Stimulated activated effector memory CD8-positive, alpha-beta T cell treated with anti-CD3 and anti-CD28 coated beads, Interleukin-12 subunit alpha, Interleukin-12 subunit beta, amount 100 ng/mL, for 72 hours (primary cell): ENCODE measurements around the gene IFT88.
"Not testable (repeated sequence)": the region's sequence is repeated elsewhere in the genome, so short reads cannot be mapped to it uniquely, and the experiment has no call there.

Experiments
- ATAC-seq: fragments of 150-1000 bp; cut with Tn5 transposase; 2 replicates; pipeline ENCODE4 v1.10.0; 2021
- DNase-seq, 2 donors: peaks; one replicate each; pipeline ENCODE4 v3.0.0; 2021 to 2022; ENCODE audit warnings: low spot score in 2 of 2
- H3K27ac Mint-ChIP-seq: one replicate; pipeline ENCODE4 v1.8.0; 2022; ENCODE audit warnings: mild to moderate bottlenecking, mixed read lengths
- H3K36me3 Mint-ChIP-seq: one replicate; pipeline ENCODE4 v1.8.0; 2022; ENCODE audit warnings: mild to moderate bottlenecking, mixed read lengths
- H3K4me1 Mint-ChIP-seq: one replicate; pipeline ENCODE4 v1.8.0; 2022; ENCODE audit warnings: mixed read lengths
- H3K4me3 Mint-ChIP-seq: one replicate; pipeline ENCODE4 v1.8.0; 2022; ENCODE audit warnings: mild to moderate bottlenecking, mixed read lengths
- H3K9me3 Mint-ChIP-seq: one replicate; pipeline ENCODE4 v1.8.0; 2022; ENCODE audit warnings: mixed read lengths

IFT88 gene

DNA sequence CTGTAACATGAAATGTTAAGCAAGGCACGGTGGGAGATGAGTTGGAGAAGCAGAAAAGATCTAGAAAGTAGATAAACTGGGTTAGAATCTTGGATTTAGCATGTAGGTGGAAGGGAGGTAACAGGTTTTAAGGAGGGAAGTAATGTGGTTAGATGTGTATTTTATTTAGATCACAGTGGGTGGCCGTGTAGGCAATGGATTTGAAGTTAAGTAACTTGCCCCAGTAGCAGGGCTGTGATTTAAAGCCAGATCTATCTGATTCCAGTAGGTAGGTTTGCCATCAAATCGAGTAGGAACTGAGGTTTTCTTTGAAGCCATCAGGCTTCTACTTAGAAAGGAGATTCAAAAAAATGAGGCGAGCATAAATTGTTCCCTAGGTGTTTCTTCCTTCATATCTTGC is 86.0 kb downstream of the IFT88 start:
- no peak for DNase-seq
- Mint-ChIP-seq H3K27ac (no peak overlapping the region), H3K36me3 (no peaks in the 10 kb centered on the region), H3K9me3 (no peaks in the 10 kb centered on the region), H3K4me3 (no peak overlapping the region), H3K4me1 (no peaks in the 10 kb centered on the region)
- ATAC-seq: no peak

DNA sequence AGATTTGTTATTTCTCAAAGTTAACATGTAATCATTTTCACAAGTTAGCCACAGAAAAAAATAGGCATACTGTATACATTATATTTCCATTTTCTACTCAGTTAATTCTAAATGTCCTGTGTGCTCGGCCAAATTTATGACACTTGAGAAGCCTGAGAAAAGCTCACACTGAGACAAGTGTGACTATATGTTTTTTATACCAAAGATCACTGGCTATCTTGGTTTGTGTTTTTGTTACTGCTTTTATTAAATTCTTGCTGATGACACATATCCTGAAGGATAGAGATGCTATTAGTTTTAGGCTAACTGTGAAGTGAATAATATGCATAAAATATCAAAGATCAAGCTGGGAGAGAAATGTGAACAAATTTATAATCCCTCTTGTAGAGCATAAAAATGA is 87.2 kb downstream of the IFT88 start:
- no peak for ATAC-seq
- H3K36me3 Mint-ChIP-seq: no peaks in the 10 kb centered on the region
- no peaks in the 10 kb centered on the region for H3K9me3 Mint-ChIP-seq

DNA sequence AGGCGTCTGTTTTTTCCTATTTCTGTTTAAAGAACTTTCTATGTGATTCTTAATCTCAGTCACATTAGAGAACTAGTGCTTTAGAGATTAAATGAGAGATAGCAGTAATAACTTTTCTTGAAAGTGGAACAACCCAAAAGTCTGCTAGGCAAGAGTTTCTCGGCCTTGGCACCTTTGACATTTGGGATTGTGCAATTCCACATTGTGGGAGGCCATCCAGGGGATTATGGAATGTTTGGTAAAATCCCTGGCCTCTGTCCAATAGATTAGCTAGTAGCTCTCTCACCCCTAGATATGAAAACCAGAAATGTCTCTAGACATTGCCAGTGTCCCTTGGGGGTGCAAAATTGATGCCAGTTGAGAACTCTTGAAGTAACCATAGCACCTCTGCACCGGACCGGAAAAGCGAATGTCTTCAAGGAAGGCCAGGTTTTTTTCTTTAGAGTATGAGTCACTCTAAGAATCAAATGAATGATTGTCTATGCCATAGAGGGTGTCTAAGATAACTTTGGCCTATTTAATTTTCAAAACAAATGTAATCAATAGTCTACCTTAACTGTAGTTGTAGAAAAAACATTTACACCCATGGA is 91.6 kb downstream of the IFT88 start:
- Mint-ChIP-seq H3K27ac (no peak overlapping the region), H3K4me1 (no peaks in the 10 kb centered on the region), H3K36me3 (no peaks in the 10 kb centered on the region), H3K9me3 (no peaks in the 10 kb centered on the region), H3K4me3 (no peak overlapping the region)
- DNase-seq: no peak
- no peak for ATAC-seq

More for the DNA sequence above, 87.2 kb downstream of the IFT88 start:
- Mint-ChIP-seq H3K27ac (no peak overlapping the region), H3K4me1 (no peaks in the 10 kb centered on the region), H3K4me3 (no peak overlapping the region)
- DNase-seq: no peak

DNA sequence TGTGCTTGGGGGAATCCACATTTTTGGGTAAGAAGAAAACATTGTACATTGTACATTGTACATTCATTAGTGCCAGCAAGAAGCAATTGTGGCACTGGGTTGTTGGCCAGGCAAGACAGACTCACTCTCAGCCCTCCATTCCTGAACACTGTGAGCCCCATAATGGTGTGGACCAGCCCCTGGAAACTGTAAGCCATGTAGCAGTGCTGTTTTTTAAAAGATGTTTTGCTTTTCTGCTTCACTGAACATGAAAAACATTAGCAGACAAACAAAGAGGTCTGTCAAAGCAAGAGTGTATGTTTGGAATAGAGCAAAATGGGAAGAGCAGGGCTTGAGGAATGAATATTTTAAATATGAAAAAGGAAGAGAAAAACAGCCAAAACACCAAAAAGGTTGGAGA is 97.4 kb downstream of the IFT88 start:
- H3K4me1 Mint-ChIP-seq: no peaks in the 10 kb centered on the region
- no peak overlapping the region for H3K27ac Mint-ChIP-seq
- no peaks in the 10 kb centered on the region for H3K36me3 Mint-ChIP-seq

DNA sequence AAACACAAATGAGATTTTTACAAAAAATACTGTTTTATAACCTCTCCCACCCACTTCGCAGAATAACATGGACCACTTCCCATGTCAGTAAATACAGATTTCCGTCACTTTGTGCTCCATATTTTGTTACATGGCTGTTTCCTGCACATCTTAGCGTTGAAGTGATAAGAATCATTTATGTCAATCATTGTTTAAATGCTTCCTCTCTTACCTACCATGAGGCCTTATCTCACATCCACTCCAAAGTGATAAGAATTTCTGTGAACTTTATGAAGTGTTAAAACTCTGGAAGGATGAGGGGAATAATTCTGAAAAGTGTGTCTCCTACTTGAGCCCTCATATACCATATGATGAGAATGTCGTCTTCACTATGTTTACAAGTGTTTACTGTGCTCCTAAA is 100.0 kb downstream of the IFT88 start:
- Mint-ChIP-seq H3K36me3 (no peaks in the 10 kb centered on the region), H3K4me3 (no peak overlapping the region), H3K27ac (no peak overlapping the region), H3K9me3 (no peaks in the 10 kb centered on the region), H3K4me1 (no peaks in the 10 kb centered on the region)
- ATAC-seq (no peak), DNase-seq (no peak)

More for the DNA sequence above, 97.4 kb downstream of the IFT88 start:
- Mint-ChIP-seq H3K4me3 (no peak overlapping the region), H3K9me3 (no peaks in the 10 kb centered on the region)
- DNase-seq (no peak), ATAC-seq (no peak)

DNA sequence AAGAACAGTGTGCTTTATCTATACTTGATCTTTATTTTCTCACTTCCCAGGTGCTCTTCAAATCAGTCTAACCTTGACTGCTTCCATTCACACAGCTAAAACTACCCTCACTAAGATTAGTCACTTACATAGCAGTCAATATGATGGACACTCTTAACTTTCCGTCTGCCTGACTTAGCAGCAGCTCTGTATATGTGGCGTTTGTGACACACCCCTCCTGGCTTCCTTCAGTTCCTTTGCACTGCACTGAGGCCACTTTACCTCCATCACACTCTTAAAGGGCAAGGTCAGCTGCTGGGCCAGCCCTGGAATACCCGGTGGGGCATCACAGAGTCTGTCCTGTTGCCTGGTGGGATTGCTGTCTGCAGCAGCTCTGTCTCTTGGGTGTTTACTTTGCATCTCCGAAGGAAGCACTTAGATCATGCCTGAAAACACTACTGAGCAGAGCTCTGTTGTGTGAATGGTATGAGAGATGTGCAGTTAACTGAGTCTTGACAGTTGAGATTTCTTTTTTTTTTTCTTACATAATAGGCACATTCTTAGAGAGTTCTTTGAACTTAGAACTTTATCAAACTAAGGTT is 101.0 kb downstream of the IFT88 start:
- ATAC-seq: peak; percentile 70
- Mint-ChIP-seq H3K27ac (no peak overlapping the region), H3K4me3 (no peak overlapping the region), H3K9me3 (no peaks in the 10 kb centered on the region), H3K4me1 (no peaks in the 10 kb centered on the region), H3K36me3 (no peaks in the 10 kb centered on the region)
- DNase-seq: no peak

DNA sequence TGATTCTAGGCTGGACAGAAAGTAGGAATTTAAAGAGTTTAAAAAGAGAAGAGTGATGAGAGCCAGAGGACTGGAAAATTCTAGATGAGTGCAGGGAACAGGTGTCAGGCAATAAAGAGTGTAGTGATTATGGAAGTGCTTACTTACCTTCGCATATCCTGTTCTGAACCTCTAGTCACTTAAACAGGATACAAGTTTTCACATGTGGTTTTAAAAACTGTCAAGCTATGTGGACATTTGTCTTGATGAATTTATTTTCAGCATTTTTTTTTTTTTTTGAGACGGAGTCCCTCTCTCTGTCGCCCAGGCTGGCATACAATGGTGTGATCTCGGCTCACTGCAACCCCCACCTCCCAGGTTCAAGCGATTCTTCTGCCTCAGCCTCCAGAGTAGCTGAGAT is 102.2 kb downstream of the IFT88 start:
- no peaks in the 10 kb centered on the region for H3K9me3 Mint-ChIP-seq
- H3K4me1 Mint-ChIP-seq: no peaks in the 10 kb centered on the region
- ATAC-seq (peak; percentile 75), DNase-seq (no peak)
- no peaks in the 10 kb centered on the region for H3K36me3 Mint-ChIP-seq
- H3K27ac Mint-ChIP-seq: no peak overlapping the region
- no peak overlapping the region for H3K4me3 Mint-ChIP-seq

DNA sequence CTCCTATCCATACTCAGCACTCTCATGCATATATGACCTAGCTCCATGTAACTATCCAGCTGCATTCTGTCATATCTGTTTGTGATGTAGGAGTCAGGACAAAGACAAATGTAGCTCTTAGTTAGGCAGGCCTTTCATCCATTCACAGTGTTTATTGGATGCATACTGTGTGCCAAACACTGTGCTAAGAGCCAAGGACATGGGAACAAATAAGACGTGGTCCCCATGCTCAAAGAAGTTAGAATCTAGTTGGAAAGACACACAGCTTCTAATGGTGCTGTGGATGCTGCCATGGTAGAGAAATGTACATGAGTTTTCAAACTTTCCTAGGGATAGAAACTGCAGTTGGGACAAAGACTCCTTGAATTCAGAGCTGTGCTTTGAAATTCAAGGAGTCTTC is 104.8 kb downstream of the IFT88 start:
- no peak overlapping the region for H3K27ac Mint-ChIP-seq
- H3K36me3 Mint-ChIP-seq: no peaks in the 10 kb centered on the region
- H3K4me1 Mint-ChIP-seq: no peaks in the 10 kb centered on the region
- no peak overlapping the region for H3K4me3 Mint-ChIP-seq
- no peak for DNase-seq
- ATAC-seq: no peak
- H3K9me3 Mint-ChIP-seq: no peaks in the 10 kb centered on the region

DNA sequence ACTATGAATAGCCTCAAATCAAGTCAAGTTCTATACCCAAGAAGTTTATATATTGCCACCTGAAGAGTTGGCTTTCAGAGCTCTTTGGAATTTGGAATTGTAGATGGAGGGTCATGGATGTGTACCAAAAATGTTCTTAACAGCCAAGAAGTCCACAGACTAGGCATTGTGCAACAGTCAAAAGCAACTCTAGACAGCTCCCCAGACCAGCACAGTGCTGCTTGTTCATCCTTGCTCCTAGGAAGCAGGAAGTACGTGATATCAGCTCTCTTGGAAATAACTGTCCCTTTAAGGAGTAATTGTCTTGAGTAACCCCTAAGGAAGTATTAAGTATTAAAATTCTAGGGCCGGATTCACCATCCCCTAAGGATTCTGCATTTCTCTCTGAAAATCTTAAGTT is 105.8 kb downstream of the IFT88 start:
- DNase-seq: no peak
- no peak overlapping the region for H3K27ac Mint-ChIP-seq
- no peaks in the 10 kb centered on the region for H3K36me3 Mint-ChIP-seq
- ATAC-seq: no peak
- no peaks in the 10 kb centered on the region for H3K4me1 Mint-ChIP-seq
- H3K4me3 Mint-ChIP-seq: no peak overlapping the region
- H3K9me3 Mint-ChIP-seq: no peaks in the 10 kb centered on the region

DNA sequence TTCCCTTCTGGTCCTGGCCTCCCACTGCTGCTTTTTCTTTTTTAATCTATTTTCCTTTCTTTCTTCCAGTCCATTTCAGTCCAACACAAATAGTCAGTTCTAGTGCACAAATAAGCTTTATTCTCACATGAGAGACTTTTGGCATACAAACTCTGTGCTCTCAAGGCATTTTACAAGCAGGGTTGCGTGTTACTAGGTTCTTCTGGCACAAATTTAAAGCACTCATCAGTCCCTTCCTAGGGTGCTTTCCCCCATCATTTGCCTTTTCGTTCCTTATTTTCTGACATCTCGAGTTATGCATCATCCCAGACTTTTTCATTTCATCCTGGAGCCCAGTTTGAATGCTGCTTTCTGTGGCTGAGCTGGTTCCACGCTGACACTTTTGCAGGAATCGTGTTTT is 106.8 kb downstream of the IFT88 start:
- ATAC-seq (no peak), DNase-seq (no peak)
- no peaks in the 10 kb centered on the region for H3K9me3 Mint-ChIP-seq
- no peaks in the 10 kb centered on the region for H3K36me3 Mint-ChIP-seq
- no peak overlapping the region for H3K27ac Mint-ChIP-seq
- no peak overlapping the region for H3K4me3 Mint-ChIP-seq
- H3K4me1 Mint-ChIP-seq: no peaks in the 10 kb centered on the region

DNA sequence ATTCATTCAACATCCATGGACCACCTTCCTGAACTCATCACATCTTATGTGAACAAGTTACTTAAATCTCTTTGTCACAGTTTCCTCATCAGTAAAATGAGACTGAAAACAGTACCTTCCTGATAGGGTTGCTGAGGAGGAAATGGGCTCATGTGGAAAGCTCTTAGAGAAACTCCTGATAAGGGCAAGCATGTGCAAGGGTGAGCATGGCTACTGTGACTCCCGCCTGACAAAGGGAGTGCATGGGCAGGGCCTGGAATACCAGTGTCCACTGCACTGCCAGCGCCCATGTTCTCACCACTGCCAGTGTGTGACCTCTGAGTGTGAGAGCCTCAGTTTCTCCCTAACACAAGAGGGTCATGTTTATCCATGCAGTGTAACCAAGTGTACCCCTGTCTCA is 109.3 kb downstream of the IFT88 start:
- DNase-seq (no peak), ATAC-seq (no peak)
- no peaks in the 10 kb centered on the region for H3K4me1 Mint-ChIP-seq
- no peaks in the 10 kb centered on the region for H3K9me3 Mint-ChIP-seq
- no peak overlapping the region for H3K4me3 Mint-ChIP-seq
- H3K36me3 Mint-ChIP-seq: no peaks in the 10 kb centered on the region
- H3K27ac Mint-ChIP-seq: no peak overlapping the region

DNA sequence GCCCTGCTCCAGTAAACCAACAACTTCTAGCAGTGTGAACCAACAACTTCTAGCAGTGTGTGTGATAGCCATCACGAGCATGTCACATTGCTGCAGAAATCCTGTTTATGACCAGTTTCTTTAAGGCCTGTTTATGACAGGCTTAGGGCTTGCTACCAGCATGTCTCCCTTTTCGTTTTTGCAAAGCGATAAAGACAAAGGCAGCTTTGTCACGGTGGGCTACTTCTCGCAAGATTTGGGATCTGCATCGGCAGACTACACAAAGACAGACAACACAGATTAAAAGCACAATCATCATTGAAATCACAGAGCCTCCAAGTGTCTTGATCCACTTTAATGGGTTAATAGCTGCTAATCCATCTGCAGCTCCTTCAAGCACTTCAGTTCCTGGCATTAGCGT is 111.6 kb downstream of the IFT88 start:
- H3K4me1 Mint-ChIP-seq, DNase-seq, H3K9me3 Mint-ChIP-seq, H3K27ac Mint-ChIP-seq, ATAC-seq, H3K36me3 Mint-ChIP-seq, H3K4me3 Mint-ChIP-seq: not testable (repeated sequence)

DNA sequence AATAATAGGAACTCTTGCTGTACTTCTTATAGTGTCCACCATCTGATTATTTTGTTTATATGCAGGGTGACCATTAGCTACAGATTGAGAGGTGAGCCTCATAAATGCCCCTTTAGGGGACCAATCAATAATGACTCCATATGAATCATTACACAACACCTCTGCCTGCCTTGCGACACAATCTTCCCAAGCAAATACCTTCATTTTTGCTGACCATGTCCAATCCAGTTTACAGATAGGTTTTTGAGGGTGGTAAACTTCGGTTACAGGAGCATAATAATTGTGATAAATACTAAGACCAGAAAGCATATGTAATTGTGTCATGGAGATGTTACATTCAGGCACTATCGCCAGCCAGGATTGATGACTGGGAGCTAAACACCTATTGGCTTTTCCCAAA is 112.9 kb downstream of the IFT88 start:
- no peak overlapping the region for H3K27ac Mint-ChIP-seq
- DNase-seq (no peak), ATAC-seq (no peak)
- H3K9me3 Mint-ChIP-seq: no peaks in the 10 kb centered on the region
- H3K4me3 Mint-ChIP-seq: no peak overlapping the region
- H3K36me3 Mint-ChIP-seq: no peaks in the 10 kb centered on the region
- H3K4me1 Mint-ChIP-seq: no peaks in the 10 kb centered on the region

DNA sequence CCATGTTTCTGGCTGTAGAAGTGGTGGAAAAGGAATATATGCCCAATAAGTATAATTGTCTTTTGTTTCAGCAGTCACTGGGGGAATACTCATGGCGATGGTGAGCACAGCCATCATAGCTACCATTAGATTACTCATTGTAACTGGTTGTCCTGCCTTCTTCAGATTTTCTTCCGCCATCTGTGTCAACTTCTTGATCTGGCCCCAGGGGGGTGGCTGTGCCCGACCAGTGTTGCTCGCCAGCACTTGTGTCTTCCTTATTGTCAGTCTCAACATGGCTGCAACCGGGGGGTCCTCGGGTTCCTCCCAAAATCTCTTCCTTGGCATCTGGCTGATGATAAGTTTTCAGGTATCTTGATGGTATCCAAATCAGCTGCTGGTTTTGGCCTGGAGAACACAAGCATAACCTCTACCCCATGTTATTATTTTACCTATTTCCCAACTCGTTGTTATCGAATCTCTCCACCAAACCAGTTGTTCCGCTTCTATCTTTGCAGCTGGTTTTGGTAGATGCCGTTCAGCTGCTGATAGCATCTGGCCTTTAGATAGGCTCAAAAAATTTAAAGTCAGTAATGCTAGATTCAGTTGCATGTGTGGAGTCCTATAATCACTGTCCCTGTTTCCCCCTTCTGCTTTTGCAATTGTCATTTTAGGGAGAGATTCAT is 113.6 kb downstream of the IFT88 start:
- Mint-ChIP-seq H3K4me1 (no peaks in the 10 kb centered on the region), H3K9me3 (no peaks in the 10 kb centered on the region), H3K36me3 (no peaks in the 10 kb centered on the region), H3K4me3 (no peak overlapping the region), H3K27ac (no peak overlapping the region)
- DNase-seq: no peak
- ATAC-seq: no peak

DNA sequence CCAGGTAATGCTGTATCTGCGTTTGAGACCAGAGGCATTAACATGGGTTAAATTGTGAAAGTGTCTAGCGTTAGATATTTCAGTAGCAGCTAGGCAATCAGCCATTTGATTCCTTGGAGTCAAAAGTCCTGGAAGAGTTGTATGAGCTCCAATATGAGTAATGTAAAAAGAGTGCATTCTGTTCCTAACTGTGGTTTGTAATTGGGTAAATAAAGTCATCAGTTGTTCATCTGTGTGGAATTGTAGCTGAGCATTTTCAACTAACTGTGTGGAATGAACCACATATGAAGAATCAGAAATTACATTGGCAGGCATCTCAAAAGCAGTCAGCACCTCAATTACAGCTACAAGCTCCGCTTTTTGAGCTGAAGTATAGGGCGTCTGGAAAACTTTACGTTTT is 114.5 kb downstream of the IFT88 start:
- H3K9me3 Mint-ChIP-seq, DNase-seq, H3K4me3 Mint-ChIP-seq, H3K27ac Mint-ChIP-seq, ATAC-seq, H3K36me3 Mint-ChIP-seq, H3K4me1 Mint-ChIP-seq: not testable (repeated sequence)

DNA sequence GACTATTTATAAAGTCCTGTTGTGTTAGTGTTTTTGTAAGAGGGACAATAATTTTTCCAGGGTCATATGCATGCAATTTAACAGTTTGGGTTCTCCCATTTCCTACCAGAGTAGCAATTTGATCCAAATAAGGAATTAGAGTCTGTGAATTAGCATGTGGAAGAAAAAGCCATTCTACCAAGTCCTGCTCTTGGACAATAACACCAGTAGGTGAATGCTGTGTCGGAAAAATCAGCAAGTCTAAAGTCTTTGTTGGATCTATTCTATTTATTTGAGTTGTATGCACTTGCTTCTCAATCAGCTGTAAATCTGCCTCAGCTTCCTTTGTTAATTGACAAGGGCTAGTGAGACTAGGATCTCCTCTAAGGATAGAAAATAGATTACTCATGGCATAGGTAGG is 115.1 kb downstream of the IFT88 start:
- ATAC-seq: no peak
- Mint-ChIP-seq H3K36me3 (no peaks in the 10 kb centered on the region), H3K27ac (no peak overlapping the region), H3K9me3 (no peaks in the 10 kb centered on the region), H3K4me3 (no peak overlapping the region), H3K4me1 (no peaks in the 10 kb centered on the region)
- no peak for DNase-seq
